NCI-H226 (cell line): ENCODE data around the gene EXOC3L4.
"Not testable (repeated sequence)": the region's sequence is repeated elsewhere in the genome, so short reads cannot be mapped to it uniquely, and the experiment has no call there.

ENCODE experiments used
- DNase-seq: peaks from one replicate; pipeline ENCODE4 v3.0.0-alpha.2; 2015

The EXOC3L4 gene

DNA sequence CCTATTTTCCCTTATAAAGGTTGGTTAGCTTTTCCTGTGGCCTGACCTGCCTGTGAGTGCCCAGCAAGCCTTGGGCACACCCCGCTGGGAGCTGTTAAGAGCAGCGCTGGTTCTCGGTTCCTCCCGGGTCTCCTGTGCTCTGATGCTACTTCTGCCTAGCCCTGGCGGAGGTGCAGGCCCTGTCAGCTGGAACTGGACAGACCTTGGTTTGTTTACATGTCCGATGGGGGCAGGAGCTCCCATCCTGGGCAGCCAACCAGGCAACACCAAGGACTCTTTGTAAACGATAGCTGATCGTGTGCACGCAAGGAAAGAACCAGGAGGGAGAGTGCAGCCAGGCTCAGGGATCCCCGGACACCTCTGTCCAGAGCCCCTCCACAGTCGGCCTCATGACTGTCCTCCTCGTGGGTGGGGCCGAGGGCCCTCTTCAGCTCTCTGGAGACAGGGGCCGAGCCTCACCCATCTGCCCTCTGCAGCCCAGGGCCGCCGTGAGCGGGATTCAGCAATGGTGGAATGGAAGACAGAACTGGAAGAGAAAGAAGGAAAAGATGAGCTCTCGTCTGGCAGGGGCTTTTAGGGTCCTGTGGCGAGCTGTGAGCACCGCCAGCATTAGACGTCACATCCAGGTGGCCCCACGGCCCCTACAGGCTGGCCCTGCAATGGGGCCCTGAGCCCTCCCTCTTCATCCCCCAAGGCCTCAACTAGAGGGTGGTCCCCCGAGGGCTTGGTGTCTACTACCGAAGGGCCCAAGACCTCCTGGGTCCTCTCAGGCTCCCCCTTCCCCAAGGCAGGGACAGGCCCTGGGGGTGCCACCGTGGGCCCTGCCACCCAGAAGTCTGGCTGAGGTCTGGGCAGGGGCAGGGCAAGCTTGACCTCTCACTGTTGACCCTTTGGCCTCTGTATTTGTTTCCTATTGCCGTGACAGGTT, 41.1 kb downstream of the EXOC3L4 start:
- no peak for DNase-seq

DNA sequence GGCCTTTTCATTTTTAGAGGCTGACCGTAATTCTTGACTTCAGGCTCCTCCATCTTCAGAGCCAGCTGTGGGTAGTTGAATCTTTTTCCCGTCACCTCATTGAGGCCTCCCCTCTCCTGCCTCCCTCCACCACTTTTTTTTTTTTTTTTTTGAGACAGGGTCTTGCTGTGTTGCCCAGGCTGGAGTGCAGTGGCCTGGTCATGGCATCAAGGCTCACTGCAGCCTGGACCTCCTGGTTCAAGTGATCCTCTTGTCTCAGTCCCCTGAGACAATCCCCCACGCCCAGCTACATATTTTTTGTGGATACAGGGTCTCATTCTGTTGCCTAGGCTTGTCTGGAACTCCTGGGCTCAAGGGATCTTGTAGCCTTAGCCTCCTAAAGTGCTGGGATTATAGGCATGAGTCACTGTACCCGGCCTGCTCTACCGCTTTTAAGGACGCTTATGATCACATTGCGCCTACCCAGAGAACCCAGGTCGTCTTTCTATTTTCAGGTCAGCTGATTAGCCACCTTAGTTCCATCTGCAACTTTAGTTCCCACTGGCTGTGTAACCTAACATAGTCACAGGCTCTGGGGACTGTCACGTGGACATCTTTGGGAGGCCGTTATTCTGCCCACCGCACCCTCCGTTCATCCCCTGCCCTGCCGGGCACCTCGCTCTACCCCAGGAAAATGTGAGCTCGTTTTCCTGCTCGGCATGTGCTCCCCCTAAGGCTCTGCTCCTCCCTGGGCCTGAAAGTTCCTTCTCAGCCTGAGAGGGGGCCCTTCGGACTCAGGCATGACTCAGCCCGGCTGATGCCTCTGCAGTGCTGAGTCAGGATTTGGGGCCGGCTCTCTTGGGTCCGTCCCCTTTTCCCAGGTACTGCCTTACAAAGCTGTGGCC, 42.1 kb downstream of the EXOC3L4 start:
- peak; percentile 69 for DNase-seq

DNA sequence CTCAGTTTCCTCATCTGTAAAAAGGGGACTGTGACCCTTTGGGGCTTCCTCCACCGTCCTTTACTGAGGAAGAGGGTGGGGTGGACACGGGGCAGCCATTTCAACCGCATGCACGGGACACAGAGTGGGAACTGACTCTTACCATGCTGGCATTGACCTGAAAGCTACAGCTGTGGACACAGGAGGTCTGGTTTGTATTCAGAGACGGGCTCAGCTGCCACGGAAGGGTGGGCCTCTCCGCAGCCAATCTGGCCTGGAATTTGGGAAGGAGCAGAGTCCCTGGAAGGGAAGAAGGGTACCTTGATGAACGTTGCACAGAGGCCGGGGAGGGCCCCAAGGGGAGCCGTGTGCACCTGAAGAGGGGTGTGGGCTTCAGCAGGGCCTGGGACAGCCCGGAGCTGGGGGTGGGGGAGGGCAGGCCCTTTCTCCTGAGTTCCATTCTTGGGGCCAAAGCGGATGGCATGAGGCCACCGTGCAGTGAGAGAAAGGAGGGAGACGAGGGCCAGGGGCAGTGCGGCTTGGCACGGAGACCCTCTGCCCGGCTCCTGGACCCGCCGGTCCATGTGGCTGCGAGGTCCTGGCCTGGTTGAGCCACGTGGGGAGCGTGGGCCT, 43.3 kb downstream of the EXOC3L4 start:
- no peak for DNase-seq

DNA sequence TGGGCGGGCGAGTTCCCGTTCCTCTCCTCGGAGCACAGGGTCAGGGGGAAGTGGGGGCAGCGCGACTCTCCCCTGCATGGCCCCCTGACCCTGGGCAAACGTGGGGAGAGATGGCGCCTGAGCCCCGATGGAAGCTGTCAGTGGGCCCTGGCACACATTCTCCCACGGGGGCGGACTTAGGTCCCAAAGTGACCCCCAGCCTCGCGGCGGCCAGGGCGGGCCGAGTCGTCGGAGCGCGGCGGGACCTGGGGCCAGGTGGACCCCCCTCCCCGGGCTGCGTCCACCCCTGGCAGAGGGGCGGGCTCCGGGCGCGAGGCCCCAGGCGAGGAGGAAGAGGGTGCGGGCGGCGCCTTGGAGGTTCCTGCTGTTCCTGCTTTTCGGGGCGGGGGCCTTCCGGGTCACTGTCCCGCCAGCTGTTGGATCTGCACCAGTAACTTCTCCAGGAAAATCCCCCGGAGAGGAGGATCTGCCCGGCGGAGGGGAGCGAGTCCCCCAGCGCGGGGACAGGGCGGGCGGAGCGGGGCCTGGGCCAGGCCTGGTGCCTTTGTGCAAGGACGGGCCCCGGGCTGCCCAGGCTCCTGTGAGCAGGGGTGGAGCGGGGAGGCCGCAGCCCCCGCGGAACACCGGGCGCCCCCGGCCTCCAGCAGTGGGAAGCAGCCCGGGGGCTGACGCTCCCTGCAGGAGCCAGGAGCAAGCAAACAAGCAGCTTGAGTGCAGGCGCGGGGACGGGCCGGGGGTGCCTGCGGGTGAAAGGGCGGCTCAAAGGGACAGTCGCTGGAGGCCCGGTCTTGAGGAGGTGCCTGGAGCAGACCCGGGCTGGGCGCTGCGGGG, 44.0 kb downstream of the EXOC3L4 start:
- no peak for DNase-seq

DNA sequence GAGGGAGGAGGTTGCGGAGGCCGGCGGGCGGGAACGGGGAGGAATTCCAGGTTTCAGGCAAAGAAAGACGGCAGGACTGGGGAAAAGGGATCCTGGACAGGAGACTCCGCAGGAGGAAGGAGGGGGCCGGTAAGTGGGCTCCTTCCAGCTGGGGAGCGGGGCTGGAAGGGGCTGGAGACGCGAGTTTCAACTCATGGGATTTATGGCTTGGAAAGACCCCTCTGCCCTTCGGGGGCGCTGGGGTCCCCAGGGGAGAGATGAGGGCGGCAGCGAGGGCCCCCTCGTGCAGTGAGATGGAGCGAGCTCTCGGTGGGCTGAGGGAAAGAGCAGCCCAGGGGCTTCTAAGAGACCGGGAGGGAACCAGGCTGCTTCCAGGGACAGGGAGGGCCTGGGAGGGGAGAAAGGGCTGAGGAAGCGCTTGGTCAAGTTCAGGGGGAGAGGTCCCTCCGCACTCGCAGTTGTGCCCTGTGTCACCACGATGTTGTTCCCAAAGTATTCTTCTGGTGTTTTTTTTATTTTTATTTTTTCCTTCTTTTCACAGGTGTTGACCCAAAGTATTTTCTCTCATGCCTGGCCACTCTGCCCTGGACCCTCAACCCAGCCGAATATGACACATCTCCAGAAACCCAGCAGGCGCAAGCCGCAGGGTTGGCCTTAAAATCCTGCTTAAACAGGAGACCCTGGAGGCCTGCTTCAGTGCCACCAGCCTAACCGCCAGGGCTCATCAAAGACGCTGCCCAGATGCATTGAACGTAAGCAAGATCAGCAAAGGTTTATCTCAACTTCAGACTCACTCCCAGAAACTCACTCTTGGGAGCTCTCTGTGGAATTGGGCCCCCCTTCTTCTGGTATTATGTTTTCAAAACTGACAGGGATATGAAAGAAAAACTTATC, 44.9 kb downstream of the EXOC3L4 start:
- no peak for DNase-seq

DNA sequence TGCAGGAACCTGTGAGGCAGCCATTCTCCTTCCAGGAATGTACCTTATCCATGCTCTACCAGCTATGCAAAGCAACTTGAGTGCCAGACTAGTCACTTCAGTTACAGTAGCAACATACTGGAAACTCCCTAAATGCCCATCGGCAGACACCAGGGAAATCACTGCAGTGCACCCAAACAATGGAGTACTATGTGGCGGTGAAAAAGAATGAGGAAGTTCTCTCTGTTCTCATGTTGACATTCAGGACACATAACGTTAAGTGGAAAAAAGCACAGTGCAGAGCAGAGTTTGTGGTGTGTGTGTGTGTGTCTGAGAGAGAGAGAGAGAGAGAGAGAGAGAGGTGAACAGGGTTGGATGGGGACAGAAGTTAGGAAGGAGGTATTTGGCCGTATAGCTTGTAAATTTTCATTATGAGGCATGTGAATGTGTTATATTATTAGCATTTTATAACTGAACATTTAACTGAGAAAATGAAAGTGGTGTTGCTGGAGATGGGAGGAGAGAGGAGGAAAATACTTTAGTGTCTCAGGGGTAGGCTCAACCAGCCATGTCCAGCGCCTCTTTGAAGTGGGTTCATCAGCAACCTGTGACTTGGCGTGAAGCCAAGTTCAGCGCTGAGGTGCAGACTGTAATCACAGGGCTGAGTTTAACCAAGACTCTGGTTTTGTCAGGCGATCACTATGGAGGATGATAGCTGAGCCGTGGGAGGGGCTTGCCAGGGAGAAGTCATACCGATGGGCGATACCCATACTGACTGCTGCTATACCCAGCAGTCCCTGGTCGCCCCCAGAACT, 46.0 kb downstream of the EXOC3L4 start:
- DNase-seq: peak; percentile 43

DNA sequence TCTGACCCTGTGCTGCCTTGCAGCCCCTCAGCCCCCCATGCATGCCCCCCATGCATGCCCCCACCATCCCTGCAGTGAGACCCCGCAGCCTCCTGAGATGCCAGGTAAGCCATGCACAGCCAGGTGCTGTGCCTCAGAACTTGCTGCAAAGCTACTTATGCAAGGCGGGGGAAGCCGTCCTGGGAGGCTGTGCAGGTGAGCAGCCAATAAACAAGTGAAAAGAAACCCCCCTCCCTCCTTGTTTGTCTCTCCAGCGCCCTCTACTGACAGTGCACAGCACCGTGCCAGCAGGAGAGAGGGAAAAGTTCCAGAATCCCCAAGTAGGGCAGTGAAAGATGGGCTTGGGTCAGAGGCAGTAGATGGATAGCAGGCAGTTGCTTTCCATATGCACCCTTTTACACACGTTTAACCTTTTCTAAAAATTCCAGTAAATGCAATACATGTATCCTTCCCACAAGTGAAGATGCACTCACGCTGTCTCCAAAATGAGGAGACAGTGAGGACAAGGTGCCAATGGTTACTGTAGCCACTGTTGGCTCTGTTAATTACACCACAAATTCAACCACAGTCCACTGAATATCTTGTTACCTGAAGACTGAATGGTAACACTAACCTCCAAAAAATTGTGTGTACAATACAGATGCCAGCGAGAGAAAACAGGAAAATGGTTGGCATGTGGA, 46.7 kb downstream of the EXOC3L4 start:
- DNase-seq: peak; percentile 28

DNA sequence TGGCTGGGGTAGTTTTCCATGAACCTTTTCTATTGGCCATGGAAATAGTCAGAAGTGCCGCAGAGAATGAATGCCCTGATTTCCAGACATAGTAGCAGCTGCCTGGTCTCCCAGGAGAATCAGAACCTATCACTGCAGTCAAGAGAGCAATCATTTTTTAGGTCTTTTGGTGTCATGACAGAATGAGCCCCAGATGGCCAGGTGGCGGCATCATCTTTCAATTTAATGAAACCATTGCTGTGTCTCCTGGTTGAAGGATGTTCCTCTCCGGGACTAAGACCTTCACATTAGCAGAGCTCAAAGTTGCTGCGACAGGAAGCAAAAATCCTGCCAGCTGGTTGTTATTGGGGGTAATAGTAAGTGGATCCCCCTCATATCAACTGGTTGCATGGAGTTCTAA, 47.5 kb downstream of the EXOC3L4 start:
- no peak for DNase-seq

DNA sequence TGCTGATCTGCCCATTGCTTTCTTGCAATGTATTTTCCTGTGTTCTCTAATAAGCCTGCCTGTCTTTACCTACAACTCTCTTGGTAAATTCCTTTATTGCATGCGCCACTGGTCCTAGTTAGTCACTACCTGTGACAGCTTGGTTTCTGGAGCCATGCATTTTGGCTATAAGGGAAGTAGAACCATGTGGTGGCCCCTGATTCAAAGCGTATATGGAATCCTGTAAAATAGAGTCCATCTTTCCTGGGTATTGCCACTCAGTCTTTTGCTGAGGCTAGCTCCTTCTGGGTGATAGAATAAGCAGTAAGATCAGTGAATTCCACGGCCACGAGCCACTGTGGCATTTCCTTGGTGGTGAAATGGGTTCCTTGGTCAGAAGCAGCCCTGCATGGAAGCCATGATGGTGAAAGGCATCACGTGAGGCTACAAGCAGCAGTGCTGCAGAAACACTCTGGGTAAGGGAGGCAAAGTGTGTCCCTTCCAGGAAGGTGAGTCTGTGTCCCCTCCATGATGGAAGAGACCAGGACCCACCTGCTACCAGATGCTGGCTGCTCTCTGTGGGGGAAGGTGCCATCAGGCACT, 48.3 kb downstream of the EXOC3L4 start:
- no peak for DNase-seq

DNA sequence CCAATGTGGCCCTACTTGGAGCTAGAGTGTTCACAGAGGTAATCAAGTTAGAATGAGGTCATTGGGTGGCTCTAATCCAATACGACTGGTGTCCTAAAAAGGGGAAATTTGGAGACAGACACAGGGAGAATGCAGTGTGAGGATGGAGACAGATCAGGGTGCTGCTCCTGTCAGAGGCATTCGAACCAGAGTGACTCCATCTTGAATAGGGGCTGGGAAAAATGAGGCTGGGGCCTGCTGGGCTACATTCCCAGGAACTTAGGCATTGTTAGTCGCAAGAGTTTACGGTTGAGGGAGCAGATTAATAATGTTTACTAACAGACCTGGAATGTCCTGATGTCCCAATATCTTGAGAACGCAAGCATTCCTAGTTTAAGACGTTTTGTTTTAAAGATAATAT, 49.0 kb downstream of the EXOC3L4 start:
- DNase-seq: no peak

DNA sequence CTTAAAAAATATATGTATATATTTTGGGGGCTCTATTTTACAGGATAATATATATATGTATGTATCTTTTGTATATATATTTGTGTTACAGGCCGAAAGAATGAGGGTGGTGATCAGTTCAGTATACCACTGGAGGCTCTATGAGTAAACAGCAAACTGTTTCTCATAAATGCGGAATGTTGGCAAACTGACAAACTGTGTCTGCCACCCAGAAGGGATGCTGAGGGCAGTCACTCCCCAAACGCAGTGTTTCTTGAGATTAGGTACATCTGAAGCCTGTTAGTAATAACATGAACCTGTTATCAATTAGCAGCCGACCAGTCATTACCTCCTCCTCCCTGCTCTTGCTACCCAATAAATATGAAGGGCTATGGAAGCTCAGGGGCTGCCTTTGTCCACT, 49.6 kb downstream of the EXOC3L4 start:
- DNase-seq: peak; percentile 69

DNA sequence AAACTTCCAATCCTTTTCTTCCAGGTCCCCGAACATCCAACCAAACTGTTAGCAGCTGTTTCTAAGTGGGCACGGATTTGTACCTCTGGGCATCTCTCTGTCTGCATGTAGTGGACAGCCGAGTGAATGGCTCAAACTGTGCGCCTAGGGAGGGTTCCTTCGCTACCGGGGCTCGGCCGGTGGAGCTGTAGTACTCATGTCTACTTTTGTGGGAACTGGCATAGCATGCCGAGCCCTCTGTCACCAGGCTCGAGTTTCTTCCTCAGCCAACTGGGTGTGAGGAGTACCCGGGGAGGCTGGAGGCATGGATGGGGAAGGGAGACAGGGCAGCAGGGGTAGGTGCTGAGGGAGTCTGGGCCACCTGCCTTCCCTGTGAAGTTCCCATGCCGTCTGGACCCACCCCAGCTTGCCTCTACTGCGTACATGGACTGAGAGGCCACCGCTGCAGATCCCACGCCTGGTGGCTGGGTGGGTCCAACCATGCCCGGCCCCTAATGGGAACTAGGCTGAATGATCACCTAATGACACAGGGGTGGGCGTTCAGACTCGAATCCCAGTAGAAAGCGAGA, 51.7 kb downstream of the EXOC3L4 start:
- DNase-seq: no peak

DNA sequence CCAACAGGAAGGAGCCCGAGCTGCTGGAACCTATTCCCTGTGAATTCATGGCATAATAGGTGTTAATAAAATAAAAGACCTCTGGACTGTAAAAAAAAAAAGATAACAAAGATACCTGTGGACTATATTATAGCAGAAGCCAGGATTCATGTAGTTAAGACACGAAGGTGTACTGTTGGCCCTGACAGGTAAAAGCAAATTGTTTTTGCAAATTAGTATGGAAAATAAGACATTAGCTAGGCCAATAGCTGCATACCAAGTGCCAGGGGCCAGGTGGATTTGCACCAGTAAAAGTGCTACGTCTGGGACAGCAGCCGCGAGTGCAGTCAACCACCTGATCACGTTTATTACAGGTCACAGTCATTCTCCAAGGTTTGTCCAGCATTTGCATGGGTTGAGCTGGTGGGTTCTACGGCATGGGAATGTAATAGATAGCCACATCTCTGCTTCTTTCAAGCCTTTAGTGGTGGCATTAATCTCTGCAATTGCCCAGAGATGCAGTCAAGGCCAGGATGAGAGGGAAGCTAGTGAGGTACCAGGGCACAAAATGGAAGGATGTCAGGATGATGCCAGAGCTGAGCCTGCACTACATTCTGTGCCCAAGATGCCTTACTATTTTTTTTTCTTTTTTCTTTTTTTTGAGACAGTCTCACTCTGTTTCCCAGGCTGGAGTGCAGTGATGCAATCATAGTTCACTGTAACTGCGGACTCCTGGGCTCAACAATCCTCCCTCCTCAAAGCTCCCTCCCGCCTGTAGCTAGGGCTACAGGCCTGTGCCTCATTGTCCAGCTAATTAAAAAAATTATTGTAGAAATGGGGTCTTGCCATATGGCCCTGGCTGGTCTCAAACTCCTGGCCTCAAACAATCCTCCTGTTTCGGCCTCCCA, 55.1 kb downstream of the EXOC3L4 start:
- DNase-seq: no peak

DNA sequence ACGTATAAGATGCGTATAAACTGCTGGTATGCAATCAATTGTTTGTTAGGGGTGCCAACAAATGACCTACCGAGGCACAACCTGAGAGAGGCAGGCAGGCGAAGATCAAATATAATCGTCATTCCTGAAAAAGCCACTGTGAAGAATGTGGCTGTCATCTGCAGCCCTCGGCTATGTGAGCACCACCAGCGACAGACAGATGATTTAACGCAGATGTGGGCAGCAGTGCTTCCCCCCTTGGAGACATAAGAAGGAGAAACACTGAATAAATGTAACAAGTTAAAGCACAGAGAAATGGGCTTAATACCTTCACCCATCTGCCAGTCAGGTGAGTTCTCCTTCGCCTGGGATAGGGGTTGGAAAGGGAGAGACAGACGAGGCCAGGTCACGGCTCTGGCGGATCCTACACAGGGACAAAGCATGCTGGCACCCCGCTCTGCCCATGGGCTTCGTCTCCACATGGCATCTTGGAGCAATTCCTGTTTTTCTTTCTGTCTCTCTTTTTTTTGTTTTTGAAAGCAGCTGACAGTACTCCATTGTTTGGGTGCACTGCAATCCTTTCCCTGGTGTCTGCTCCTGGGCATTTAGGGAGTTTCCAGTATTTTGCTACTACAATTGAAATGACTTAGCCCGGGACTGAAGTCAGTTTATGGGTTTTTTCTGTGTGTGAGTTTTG, 56.9 kb downstream of the EXOC3L4 start:
- DNase-seq: no peak

DNA sequence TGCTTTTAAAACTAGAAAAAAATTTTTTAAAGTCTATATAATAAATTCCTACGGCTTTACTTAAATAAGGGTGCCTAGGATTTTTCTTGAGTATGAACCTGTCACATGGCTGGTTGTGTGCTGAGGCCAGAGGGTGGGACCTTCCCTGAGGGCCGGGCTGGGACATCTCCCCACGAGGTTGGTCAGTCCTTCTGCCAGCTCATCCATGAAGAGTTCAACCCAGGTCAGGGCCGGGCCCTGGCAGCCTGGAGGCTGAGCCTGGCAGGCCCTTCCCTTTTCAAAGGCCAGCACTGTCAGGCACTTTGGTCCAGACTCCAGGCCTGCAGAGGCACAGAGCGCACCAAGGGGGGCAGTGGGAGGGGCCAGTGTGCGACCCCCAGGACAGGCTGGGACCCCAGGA, 60.5 kb downstream of the EXOC3L4 start:
- peak; percentile 83 for DNase-seq

DNA sequence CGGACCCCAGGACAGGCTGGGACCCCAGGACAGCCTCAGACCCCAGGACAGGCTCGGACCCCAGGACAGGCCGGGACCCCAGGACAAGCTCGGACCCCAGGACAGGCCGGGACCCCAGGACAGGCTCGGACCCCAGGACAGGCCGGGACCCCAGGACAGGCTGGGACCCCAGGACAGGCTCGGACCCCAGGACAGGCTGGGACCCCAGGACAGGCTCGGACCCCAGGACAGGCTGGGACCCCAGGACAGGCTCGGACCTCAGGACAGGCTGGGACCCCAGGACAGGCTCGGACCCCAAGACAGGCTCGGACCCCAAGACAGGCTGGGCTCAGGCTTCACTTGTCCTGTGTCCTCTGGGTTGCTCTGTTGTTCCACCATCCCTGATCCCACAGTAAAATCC, 60.9 kb downstream of the EXOC3L4 start:
- DNase-seq: not testable (repeated sequence)

DNA sequence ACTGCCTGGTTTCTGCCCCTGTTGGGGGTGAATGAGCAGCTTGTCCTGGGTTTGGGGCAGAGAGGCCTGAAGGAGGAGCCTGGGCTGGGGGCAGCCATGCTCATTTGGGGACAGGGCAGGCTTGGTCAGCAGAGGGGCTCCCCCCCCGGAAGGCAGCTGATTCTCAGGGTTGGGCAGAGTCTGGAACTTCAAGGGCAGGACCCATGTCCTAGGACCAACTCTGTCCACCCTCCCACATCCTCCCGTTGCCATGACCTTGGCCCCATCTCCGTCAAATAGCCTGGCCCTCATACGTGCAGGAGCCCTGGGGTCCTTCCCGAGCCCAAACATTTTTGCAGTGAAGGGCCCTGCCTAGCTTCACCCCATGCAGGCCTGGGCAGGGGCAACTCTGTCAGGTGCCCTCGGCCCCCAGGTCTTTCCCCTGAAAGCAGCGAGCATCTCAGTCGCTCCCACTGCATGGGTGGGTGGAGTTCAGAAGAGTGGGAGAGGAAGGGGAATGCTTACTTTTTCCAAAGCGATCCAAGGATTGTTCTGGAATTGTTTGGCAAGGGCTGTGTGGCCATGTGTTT, 61.4 kb downstream of the EXOC3L4 start:
- no peak for DNase-seq
